HUDEP-2 (cell line): ENCODE data around the gene SPEG.
A peak's percentile ranks its signal among the peaks of the same experiment; 100 is the strongest.
"Not testable (repeated sequence)": the region's sequence is repeated elsewhere in the genome, so short reads cannot be mapped to it uniquely, and the experiment has no call there.

ENCODE experiments used
- DNase-seq, 76 experiments: peaks; one replicate each; lab custom pipeline; 2025; ENCODE audit not compliant: unreplicated experiment in 76 of 76; lab: John Stamatoyannopoulos, UW

SPEG gene

DNA sequence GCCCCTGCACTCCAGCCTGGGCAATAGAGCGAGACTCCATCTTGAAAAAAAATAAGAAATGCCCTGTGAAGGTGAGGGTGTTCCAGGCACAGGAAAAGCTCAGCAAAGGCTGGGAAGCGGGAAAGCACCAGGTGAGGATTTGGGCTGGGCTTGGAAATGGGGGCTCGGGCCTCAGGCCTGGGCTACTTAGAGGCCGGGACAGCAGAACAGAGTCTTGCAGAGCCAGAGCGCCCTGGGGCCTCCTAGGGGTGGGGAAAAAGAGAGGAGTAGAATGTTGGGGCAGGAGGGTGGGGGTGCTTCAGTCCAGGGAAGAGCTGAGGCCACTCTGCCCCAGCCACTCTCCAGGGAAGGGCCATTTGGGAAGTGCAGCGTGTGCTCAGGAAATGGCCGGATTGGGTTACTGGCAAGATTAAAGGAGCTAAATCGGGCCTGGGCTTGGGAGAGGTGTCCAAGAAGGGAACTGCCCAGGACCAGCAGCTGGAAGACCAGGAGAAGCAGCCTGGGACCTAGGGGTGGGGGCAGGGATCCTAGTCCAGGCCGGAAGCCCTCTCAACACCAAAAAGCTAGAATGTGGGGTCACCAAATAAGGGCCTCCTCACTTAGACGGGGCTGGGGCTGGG is 30.2 kb upstream of the SPEG start:
- no peak for DNase-seq

DNA sequence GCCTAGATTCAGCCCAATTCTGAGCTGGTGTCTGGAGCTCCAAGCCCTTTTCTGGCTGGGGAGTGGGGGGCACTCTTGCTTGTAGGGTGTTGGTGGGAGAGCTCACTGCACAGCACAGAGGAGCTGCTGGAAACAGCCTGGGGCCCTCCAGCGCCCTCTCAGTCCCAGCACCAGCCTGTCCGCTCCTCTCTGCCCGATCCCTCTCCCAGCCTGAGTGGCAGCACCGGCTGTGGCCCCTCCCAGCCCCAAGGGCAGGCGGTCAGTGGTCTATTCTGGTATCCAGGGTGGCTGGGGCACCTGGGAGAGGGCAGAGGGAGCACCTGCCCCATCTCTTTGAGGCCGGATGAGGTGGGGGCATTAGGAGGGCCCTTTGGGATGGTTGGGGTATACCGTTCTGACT is 29.7 kb upstream of the SPEG start:
- no peak for DNase-seq

DNA sequence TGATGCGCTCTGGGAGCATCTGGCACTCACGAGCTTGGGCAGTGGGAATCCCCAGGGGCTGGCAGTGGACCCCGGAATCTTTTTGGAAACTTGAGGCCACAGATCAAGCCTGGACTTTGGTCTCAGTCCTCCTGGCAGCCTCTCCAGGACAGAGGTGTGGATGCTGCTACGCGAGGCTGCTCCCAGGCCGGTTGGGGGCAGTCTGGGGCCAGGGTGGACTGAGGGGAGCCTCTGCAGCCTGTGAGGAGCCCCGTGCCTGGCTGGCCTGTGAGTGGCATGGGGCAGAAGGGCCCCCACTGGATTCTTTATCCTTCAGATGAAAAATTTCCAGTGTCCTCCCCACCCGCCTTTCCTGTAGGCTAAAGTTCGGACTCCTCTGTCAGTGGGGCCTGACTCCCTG is 29.2 kb upstream of the SPEG start:
- DNase-seq, result peak in 3 of 76 experiments; percentile 7 to 17 (median 10)

DNA sequence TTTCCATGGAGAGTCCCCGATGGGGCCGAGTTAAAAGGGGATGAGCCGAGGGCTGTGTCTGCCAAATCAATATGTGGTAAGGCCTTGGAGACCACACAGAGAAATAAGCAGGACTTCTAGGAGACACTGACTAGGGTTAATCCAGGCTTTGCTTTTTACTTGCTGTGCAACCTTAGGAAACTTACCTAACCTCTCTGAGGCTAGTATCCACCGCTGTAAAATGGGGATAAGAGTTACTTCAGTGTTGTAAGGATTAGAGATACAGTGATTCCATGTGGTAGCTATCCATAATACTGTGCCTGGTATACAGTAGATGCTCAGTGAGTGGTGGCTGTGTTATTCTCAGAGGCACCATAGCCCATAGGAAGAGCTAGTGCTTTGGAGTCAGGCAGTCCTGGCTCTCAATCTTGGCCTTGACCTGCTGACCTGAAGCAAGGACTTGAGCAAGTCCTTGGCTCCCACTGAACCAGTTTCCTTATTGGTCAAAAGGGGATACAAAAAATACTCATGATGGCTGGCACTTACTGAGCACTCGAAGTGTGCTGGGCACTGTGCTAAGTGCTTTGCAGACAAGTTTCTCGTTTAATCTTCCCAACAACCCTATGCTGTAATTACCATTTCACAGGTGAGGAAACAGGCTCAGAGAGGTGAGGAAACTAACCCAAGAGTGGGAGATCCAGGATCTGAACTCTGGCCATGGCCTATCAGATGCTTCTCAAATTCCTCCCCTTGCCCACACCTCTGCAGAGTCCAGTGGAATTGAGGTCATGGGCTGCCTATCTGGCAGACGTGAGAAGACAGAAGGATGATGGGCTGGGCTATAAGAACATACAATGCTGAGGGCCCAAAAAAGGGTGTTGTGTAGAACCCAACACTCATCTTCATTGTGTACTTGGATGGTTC is 28.4 kb upstream of the SPEG start:
- no peak for DNase-seq

DNA sequence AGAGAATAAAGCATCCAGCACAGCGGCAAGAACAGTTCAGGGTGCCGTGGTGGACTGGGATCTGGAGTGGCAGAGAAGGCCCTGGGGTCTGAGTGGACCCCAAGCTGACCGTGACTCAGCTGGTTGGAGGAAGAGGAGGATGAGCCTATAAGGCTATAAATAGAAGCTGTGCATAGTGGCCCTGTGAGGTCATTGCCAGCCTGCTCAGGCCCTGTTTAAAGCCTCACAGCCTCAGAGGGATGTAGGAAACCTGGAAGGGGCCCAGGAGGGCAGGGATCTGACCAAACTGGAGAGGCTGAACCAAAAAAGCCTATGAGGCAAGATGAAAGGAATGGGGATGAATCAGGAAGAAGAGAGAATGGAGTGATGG is 27.8 kb upstream of the SPEG start:
- DNase-seq, result no peak

DNA sequence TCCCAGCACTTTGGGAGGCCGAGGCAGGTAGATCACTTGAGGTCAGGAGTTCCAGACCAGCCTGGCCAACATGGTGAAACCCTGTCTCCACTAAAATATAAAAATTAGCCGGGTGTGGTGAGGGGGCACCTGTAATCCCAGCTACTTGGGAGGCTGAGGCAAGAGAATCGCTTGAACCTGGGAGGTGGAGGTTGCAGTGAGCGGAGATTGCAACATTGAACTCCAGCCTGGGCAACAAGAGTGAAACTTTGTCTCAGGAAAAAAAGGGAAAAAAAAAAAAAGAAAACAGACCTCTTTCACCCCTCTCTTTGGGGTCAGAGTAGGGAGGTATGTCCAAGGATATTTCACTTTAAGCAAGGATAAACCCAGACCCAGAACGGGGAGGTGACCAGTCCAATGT is 27.3 kb upstream of the SPEG start:
- DNase-seq, result not testable (repeated sequence)

DNA sequence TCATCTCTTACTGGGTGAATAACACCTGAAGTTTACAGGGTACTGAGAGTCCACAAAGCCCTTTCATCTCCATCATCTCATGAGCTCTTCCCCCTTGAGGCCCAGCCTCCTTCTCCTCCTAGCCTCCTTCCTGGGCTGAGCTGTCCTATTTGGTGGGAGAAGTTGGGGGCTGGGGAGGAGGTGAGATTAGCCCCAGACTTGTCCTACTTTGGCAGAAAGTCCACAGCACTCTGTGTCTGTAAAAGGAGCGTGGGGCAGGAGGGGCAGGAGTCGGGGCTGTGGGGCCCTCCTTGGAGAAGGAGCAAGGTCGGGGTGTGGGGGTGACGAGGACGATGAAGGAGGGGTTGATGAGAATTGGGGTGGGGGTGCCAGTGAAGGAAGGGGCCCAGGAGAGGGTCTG is 26.4 kb upstream of the SPEG start:
- DNase-seq, result no peak

DNA sequence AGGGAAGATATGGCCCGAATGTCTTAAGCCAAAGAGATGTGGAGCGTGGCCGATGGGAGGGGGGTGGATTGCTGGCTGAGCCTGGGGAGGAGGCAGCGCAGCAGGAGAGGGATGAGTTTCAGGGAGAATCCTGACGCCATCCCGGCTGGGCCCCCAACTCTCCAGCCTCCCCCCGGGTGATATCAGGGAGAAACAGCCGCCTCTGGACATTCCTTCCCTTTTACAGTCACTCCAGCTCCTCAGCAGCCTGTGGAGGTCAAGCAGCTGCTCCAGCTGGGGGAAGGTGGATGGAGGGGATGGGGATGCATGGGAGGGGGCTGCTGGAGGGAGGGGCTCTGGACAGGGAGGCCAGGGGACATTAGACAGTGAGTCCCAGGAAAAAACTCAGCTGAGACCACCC is 26.0 kb upstream of the SPEG start:
- DNase-seq, result no peak

DNA sequence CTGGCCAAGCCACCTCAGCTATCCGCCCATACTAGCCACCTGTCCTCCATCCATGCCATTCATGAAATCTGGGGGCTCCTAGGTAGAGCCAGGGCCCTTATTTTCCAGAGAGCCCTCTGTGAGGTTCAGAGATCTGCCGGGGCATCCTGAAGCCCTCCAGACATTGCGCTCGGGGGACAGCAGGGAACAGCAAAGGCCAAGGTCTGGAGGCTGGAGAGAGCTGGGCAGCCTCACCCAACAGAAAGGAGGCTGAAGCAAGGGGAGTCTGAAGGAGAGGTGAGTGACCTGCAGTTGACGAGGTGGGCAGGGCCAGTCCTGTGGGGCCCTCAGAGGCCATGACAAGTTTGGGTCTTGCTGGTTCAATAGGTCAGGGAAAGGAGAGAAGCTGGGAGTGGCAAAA is 25.0 kb upstream of the SPEG start:
- DNase-seq, result no peak

DNA sequence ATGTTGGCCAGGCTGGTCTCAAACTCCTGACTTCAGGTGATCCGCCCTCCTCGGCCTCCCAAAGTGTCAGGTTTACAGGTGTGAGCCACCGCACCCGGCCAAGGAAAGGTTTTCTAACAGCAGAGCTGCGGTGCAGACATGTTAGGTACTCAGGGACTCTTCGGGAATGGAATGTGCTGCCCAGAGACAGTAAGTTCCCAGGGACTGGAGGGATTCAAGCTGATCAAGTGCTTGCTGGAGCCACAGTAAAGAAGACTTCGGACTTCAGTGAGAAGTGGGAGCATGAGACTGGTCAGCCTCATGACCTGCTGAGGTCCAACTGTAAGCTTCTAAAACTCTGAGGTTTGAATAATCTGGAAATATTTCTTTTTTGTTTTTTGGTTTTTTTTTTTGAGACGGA is 24.3 kb upstream of the SPEG start:
- DNase-seq, result no peak

DNA sequence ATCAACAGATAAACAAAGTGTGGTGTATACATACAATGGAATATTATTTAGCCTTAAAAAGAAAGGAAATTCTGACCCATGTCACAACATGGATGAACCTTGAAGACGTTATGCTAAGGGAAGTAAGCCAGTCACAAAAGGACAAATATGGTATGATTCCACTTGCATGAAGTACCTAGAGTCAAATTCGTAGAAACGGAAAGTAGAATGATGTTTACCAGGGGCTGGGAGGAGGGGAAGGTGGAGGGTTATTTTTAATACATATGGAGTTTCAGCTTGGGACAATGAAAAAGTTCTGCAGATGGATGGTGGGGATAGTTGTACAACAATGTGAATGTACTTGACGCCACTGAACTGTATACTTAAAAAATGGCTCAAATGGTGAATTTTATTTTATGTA is 19.8 kb upstream of the SPEG start:
- DNase-seq, result no peak

DNA sequence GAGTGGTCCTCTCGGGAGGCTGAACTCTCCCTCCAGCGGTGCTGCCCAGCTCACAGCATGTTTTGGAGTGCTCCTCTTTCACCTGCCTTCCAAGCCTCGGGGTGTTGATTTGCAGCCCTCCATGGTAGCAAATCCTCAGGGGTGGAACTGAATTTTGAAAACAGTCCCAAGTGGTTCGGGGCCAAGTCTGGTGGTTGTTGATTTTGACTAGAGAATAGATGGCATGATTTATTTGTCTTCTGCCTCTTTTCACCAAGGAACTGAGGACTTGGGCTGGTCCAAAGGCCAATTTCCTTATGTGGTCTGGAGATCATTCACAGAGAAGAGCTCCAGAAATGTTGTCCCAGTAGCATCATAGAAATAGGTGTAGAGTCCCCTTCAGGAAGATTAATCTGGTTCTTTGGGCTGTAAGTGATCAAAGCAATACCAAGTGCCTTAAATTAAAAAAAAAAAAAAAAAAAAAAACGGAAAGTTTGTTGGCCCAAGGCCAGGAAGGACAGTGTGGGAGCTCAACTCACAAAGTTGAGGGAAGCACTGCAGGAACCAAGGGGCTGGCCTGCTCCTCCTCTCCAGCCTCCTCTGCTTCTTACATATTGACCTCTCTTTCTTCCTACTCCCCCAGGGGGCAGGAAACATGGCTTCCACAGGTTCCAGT is 18.9 kb upstream of the SPEG start:
- DNase-seq, result no peak

DNA sequence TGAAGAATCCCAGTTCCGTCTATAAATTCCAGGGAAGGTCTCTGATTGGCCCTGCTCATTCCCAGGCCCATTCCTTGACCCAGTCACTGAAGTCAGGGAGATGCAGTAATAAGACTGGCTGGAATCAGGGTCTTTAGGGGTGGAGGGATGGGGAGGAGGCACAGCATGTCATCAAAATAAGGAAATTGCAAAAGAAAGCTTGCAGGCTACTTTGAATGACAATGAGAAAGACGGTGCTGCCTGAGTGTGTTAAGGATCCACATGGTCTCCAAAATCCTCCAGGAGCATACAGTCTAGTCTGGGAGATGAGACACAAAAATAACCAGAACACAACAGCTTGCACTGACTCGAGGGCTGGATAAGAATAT is 18.4 kb upstream of the SPEG start:
- no peak for DNase-seq

DNA sequence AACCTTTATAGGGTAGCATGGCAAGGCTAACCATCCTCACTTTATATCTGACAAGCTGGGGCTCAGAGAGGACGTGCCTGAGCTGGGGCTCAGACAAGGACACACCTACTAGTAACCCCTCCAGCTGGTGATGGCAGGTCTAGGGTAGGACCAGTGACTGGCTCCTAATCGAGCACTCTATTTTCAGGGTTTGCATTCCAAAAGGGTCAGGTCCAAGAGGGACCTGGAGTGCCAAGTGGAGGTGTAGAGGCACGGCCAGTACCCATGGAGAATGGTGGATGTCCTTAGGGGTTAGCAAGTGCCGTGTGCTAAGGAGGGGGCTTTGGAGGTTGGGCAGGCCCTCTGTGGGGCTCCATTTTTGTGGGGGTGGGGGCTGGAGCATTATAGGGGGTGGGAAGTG is 17.7 kb upstream of the SPEG start:
- DNase-seq, result no peak

DNA sequence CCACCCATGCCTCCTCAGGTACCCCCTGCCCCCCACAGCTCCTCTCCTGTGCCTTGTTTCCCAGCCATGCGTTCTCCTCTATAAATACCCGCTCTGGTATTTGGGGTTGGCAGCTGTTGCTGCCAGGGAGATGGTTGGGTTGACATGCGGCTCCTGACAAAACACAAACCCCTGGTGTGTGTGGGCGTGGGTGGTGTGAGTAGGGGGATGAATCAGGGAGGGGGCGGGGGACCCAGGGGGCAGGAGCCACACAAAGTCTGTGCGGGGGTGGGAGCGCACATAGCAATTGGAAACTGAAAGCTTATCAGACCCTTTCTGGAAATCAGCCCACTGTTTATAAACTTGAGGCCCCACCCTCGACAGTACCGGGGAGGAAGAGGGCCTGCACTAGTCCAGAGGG is 17.3 kb upstream of the SPEG start:
- DNase-seq, result no peak

DNA sequence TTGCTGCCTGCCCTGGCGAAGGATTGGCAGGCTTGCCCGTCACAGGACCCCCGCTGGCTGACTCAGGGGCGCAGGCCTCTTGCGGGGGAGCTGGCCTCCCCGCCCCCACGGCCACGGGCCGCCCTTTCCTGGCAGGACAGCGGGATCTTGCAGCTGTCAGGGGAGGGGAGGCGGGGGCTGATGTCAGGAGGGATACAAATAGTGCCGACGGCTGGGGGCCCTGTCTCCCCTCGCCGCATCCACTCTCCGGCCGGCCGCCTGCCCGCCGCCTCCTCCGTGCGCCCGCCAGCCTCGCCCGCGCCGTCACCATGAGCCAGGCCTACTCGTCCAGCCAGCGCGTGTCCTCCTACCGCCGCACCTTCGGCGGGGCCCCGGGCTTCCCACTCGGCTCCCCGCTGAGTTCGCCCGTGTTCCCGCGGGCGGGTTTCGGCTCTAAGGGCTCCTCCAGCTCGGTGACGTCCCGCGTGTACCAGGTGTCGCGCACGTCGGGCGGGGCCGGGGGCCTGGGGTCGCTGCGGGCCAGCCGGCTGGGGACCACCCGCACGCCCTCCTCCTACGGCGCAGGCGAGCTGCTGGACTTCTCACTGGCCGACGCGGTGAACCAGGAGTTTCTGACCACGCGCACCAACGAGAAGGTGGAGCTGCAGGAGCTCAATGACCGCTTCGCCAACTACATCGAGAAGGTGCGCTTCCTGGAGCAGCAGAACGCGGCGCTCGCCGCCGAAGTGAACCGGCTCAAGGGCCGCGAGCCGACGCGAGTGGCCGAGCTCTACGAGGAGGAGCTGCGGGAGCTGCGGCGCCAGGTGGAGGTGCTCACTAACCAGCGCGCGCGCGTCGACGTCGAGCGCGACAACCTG is 16.3 kb upstream of the SPEG start, which contains the start of gene DES:
Gene DES (plus strand): TSS at position 223 of the 857 bp plus-strand sequence. CDS start 86 bp downstream, at position 309.
- DNase-seq, result no peak

DNA sequence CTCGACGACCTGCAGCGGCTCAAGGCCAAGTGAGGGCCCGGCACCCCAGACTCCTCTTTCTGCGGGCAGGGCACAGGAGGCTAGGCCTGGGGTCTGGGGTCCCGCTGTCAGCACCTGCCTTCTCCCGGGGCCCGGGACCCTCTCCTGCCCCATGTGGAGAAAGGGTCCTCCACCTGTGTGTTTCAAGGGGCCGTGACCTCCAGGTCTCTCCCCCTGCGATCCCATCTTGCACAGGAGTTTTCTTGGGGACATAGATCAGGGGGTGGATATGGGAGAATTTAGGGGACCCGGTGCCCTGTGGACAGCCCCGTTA is 15.7 kb upstream of the SPEG start:
- no peak for DNase-seq

DNA sequence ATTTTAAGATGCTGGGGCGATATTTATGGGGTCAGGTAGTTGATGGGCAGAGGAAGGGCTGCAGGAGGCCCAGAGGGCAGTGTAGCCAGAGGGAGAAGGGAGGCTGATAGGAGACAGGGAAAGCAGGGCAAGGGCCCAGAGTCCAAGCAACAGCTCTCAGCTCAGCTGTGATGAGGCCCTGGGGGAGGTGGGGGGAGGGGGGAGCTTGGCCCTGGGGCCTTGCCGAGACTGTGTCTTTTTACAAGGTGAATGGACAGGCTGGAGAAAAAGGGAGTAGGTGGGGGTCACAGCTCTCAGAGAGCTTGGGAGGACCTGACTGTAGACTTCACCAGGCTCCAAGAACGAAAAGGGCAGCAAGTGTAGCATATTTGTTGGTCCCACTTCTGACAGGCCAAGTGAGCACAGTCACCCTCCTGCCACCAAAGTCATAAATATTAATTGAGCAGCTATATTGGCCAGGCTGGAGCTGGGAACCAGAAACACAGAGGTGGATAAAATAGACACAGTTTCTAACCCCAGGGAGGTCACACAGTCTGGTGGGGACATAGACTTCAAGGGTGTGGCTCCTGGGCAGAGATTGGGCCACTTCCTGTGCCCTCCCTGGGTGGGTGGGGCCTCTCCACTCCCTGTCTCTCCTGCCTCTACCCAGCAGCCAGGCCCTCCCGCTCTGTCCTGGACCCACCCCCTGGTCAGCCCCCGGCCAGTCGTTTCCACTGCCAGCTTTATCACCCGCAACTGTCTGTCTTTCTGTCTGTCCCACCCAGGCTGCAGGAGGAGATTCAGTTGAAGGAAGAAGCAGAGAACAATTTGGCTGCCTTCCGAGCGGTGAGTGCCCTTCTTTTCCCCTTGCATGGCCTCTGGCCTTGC is 15.1 kb upstream of the SPEG start:
- peak in 36 of 76 experiments; percentile 1 to 50 (median 15) for DNase-seq

DNA sequence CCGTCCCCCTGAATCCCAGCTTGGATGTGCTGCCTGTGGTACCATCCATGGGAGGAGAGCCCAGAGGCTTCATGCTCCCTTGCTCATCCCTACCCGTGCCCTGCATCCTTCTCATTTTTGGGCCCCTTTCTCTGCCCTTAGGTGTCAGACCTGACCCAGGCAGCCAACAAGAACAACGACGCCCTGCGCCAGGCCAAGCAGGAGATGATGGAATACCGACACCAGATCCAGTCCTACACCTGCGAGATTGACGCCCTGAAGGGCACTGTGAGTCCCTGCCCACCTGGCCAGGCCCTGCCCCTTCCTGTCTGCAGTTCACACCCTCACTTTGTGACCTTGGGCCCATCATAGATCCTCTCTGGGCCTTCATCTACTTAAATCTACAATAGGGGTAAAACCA is 14.0 kb upstream of the SPEG start:
- DNase-seq, result no peak

DNA sequence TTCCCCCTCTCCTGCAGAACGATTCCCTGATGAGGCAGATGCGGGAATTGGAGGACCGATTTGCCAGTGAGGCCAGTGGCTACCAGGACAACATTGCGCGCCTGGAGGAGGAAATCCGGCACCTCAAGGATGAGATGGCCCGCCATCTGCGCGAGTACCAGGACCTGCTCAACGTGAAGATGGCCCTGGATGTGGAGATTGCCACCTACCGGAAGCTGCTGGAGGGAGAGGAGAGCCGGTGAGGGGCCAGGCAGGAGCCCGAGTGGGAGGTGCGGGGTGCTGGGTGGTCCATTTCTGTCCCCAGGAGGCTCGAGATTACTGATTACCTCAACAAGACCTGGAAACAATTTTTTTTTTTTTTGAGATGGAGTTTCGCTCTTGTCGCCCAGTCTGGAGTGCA is 13.3 kb upstream of the SPEG start:
- no peak for DNase-seq
